Femur (tissue), 1 donor: ENCODE measurements around the gene NDUFA13.

Experiments
- DNase-seq: peaks from one replicate; pipeline ENCODE4 v3.0.0-alpha.2; 2017

NDUFA13 gene

GRCh38 chr19:19513682-19514081 is 2.3 kb upstream of the NDUFA13 start:
- no peak for DNase-seq

GRCh38 chr19:19514215-19514657 is 1.8 kb upstream of the NDUFA13 start:
- peak; percentile 86 for DNase-seq

- DNase-seq: no peak
These were observed 964 bp upstream of the NDUFA13 start, which contains the start of gene TSSK6 for GRCh38 chr19:19514881-19515641. TSSK6 (minus strand) TSS chr19:19515548; CDS start chr19:19515427, 121 bp downstream.

DNA sequence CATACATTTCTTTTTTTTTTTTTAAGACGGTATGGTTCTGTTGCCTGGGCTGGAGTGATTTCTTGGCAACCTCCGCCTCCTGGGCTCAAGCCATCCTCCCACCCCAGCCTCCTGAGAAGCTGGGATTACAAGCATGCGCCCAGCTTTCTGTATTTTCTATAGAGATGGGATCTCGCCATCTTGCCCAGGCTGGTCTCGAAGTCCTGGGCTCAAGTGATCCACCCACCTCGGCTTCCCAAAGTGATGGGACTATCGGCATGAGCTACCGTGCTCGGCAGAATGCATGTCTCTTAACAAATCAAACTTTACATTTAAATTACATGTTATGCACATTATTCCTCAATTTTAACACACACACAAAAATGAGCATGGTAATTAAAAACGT is 1.2 kb downstream of the NDUFA13 start:
- DNase-seq: no peak

- no peak for DNase-seq
These were observed 5.0 kb downstream of the NDUFA13 start for GRCh38 chr19:19520989-19521388.

GRCh38 chr19:19523177-19523576 is 7.2 kb downstream of the NDUFA13 start:
- no peak for DNase-seq

DNA sequence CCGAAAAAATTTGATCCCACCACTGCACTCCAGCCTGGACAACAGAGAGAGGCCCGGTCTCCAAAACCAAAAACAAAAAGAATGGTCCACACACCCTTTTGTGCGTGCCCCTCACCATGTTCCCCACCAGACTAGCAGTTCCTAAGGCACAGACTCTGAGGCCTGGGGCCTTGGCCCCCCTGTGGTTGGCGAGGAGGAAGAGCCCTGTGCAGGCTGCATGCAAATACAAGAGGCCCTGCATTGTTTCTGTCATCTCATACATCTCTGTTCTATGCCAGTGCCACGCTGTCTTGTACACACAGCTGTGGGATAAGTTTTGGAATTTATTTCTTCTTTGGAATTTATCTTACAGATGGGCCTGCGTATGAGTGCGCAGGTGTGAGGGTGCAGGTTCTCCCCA is 8.0 kb downstream of the NDUFA13 start:
- DNase-seq: no peak

- no peak for DNase-seq
These were observed 9.8 kb downstream of the NDUFA13 start for GRCh38 chr19:19525611-19526380.

- DNase-seq: no peak
These were observed 10.8 kb downstream of the NDUFA13 start for GRCh38 chr19:19526581-19527370.

- DNase-seq: no peak
These were observed 11.3 kb downstream of the NDUFA13 start for GRCh38 chr19:19527371-19527656.

DNA sequence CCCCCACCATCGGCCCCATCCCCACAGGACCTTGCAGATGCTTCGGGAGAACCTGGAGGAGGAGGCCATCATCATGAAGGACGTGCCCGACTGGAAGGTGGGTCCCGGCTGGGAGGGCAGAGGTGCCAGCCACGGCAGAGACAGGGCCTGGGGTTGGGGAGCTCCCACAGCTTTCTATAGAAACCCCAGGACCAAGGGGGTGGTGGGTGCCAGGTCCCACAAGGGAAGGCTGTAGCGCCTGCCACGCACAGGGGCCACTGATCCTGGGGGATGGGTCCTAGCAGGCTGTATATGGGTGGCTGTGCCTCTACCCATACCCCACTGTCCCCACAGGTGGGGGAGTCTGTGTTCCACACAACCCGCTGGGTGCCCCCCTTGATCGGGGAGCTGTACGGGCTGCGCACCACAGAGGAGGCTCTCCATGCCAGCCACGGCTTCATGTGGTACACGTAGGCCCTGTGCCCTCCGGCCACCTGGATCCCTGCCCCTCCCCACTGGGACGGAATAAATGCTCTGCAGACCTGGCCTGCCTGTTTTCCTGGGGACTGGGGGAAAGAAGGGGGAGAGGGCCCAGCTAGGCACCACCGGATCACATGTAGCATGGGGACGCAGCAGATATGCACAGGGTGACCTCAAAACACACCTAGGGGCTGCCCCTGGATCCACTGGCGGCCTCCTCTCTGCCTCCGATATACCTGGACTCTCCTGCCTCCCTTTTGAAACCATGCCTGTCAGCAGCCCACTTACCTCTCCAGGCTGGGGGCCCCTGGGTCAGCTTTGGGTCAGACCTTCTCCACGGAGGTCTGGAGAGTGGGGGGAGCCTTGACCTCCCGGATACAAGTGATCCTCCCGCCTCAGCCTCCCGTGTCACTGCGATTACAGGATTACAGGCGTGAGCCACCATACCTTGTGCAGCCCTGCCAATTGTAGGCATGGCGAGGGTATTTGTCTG is 11.9 kb downstream of the NDUFA13 start:
- DNase-seq: no peak

GRCh38 chr19:19528721-19529490 is 12.9 kb downstream of the NDUFA13 start, which contains the start of gene YJEFN3:
YJEFN3 (plus strand) TSS chr19:19528911; CDS start chr19:19528933, 22 bp downstream.
- DNase-seq: peak; percentile 53

DNA sequence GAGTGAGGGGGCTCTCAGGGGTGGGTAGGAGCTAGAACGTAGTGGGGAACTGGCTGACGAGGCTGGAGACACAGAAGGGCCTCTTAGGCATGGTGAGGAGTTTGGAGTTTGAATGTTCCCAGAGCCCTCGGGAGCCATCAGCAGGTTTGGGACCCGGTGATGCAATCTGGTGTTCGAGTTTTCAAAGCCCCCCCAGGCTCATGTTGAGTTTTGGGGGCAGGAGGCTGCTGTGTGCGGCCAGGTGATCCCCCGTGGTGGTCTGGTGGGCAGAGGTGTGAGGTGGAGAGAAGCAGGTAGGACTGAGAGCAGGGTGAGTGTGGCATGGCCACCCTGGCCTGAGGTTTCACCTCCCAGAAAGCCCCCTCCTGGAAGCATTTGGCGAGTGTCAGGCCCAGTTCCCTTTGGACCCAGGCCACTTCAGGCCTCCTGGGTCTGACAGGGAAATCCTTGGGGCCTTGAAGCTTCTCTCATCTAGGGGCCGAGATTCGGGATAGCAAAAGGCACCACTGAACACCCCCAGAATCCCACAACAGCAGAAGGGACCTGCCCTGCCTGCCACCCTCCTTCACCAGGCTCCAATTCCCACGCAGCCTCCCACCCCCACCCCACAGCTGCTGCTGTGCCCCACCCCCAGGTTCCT is 13.9 kb downstream of the NDUFA13 start:
- DNase-seq: no peak

DNA sequence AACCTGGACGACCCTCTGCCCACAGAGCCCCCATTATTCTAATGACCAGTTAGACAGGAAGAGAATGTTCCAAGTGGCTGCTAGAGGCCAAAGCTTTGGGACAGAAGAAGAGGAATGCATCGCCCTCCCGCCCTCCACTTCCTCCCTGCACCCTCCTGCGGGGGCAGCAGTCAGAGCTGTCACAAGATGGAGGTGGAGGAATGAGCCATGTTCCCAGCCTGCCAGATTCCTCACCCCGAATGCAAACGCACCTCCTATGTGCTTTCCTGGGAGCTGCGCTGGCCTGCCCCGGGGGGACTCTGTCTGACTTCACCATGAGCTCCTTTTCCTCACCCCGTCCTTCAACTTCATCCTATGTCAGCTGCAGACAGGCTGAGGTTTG is 14.4 kb downstream of the NDUFA13 start:
- no peak for DNase-seq

- no peak for DNase-seq
These were observed 14.9 kb downstream of the NDUFA13 start for GRCh38 chr19:19530889-19531288.

DNA sequence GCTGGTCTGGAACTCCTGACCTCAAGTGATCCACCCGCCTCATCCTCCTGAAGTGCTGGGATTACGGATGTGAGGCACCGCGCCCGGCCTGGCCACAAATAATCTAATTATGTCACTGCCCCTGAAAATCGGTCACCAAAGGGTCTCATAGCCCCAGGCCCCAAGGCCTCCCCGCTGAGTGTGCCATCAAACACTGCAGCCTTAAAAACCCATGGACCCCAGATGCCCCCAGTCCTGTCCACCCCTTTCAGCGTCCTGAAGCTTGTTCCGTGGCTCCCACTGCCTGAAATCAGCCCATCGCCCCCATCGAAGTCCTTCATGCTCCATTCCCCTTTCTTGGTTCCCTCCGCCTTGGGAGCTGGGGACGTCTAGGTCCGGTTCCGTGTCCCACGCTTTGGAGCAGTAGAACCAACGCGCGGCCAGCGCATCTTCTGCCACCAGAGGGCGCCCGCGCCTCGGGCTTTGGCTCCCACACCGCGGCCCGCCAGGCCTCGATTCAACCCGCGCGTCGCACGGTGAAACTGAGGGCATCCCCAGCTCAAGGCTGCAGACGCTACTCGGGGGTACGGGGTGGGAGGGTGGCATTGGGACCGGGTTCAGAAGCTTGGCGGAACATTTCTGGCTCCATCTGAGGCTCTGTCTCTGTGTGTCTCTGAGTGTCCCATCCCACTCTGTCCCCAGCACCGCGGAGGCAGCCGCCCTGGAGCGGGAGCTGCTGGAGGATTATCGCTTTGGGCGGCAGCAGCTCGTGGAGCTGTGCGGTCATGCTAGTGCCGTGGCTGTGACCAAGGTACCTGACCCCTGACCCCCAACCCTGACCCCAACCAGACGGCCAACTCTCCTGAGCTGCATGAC is 16.2 kb downstream of the NDUFA13 start:
- peak; percentile 87 for DNase-seq

DNA sequence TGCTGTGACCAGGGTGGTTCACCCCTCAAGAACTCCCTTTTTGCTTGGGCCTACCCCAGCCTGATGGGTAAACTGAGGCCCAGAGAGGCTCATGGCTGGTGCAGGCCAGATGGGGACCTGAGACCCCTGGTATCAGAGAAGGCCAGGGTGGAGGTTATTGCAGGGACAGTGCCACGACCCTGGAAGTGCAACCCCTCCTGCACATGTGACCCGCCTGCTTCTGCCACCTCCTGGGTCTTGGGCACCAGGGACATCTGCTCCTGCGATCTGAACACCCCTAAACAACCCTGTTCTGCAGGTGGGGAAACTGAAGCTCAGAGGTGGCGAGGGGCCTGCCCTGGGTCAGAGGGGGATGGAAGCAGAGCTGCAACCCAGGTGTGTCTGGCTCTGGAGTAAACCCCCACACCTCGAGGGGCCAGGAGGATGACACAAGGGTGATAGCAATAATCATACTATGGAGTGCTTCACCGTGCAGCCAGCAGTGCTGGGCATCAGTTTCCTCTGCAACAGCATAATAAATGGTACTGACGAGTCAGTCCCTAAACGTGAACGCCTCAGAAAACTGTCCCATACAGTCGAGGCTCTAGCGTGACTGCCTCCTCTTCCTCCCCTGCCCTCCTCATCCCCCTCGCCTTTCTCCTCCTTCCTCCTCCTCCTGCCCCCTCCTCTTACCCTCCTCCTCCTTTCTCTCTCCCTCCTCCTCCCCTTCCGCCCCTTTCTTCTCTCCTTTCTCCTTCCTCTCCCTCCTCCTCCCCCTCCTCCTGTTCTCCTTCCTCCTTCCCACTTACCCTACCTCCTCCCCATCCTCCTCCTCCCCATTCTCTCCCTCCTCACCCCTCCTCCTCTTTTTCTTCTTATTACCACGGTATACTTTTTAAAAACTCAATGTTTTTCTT is 17.0 kb downstream of the NDUFA13 start:
- DNase-seq: no peak

DNA sequence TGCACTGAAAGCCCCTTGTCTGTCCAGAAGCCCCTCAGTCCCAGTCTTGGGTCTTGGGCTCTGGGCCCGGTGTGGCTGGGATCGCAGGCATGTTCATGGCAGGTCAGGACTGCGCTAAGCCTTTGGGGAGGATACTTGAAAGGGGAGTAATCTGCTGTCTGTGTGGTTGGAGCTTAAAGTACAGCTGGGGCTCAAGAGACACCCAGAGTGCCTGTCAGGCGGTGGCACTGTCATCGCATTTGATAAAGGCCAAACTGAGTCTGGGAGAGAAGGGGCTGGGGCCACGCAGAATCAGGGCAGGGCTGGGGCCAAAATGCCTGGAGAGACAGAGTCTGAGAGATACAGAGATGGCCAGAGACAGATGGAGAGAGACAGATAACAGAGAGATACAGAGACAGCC is 17.8 kb downstream of the NDUFA13 start:
- DNase-seq: peak; percentile 40
